Fibroblast of mammary gland (primary cell): ENCODE results near the gene FGF22.
A peak's percentile ranks its signal among the peaks of the same experiment; 100 is the strongest.

Experiments
- DNase-seq: peaks from one replicate; pipeline ENCODE4 v3.0.0-alpha.2; 2010; ENCODE audit warnings: low read depth
- H3K4me3 ChIP-seq: 2 replicates; pipeline ENCODE4 v1.5.1; 2011; ENCODE audit warnings: low read depth, mild to moderate bottlenecking, low read length, moderate library complexity; ENCODE audit not compliant: control insufficient read depth
- TF ChIP-seq, protein P1 (sequence below): conservative IDR thresholded peaks from 2 replicates; pipeline ENCODE4 v1.5.1; 2011; ENCODE audit warnings: low read depth, low read length, inconsistent platforms; ENCODE audit not compliant: control insufficient read depth, insufficient read depth

Gene FGF22

DNA sequence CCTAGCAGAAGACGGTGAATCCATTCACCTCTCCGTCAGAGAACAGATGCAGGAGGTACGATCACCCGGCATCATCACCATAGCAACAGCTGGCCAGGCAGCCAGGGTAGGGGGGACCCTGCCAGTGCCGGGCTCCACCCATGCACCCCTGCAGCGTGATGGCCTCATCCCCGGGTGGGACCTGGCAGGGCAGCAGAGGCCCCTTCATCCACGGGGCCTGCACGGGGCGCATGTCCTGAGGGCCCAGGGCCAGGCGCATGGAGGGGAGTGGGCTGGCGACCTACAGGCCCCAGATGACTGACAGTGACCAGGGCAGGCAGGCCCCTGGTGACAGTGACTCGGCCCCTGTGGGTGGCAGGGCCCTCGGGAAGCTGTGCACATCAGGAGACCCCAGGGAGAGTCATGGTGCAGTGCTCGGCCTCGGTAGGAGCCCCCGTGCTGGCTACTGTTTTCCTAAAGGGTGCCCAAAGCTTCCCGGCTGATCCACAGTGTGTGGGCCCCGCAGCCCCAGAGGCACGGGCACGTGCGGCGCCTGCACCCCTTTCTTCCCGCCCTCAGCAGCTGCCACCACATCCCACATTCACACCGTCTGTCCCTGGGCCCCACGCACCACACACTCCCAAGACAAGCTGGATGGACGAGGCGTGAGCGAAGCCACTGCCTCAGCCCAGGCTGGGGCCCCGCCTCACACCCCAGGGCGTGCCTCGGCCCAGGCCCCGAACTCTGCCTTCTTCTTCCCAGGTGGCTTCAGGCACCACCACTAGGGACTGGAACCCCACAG, 18.6 kb downstream of the FGF22 start:
- H3K4me3 ChIP-seq = no peak overlapping the region
- no peak for DNase-seq

DNA sequence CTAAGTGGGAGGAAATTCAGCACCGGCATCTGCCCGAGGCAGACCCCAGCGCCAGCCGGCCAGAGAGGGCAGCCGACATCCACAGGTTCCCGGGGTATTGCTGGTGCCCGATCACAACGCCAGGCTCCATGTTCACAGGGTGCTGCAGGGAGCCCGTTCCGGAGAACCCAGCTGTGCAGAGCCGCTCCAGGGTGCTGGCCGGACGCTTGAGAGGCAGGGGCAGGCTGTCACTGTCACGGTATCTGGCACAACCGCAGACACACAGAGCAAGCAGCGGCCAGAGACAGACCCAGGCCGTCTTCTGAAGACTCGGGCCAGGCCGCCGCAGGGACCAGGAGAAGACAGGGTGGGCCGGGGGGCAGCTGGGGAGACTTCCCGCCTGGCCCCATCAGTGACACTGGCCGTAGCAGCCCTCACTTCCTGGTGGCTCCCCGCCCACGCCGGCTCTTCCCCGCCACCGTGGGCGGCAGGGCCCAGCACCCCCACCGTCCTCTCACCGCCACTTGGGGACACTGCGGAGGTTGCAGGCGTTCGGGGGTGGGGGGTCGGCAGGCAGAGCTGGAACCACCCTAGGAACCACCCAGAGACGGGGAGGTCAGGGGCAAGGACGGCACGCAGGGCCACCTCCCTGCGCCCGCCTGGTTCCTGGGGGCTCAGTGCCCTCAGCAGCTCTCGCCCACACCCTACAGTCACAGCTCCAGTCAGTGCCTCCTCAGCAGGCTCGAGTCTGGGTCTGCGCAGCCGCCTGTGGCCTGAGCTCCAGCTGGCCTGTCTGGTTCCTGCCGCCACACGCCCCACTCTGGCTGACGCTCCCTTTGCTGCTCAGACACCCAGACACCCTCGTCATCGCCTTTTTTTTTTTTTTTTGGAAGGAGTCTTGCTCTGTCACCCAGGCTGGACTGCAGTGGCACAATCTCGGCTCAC, 19.5 kb downstream of the FGF22 start:
- TF ChIP-seq, protein P1, sequence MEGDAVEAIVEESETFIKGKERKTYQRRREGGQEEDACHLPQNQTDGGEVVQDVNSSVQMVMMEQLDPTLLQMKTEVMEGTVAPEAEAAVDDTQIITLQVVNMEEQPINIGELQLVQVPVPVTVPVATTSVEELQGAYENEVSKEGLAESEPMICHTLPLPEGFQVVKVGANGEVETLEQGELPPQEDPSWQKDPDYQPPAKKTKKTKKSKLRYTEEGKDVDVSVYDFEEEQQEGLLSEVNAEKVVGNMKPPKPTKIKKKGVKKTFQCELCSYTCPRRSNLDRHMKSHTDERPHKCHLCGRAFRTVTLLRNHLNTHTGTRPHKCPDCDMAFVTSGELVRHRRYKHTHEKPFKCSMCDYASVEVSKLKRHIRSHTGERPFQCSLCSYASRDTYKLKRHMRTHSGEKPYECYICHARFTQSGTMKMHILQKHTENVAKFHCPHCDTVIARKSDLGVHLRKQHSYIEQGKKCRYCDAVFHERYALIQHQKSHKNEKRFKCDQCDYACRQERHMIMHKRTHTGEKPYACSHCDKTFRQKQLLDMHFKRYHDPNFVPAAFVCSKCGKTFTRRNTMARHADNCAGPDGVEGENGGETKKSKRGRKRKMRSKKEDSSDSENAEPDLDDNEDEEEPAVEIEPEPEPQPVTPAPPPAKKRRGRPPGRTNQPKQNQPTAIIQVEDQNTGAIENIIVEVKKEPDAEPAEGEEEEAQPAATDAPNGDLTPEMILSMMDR = no peak
- H3K4me3 ChIP-seq = no peak overlapping the region
- DNase-seq = peak; percentile 74

More for the DNA sequence above, 18.6 kb downstream of the FGF22 start:
- TF ChIP-seq, protein P1 = no peak

DNA sequence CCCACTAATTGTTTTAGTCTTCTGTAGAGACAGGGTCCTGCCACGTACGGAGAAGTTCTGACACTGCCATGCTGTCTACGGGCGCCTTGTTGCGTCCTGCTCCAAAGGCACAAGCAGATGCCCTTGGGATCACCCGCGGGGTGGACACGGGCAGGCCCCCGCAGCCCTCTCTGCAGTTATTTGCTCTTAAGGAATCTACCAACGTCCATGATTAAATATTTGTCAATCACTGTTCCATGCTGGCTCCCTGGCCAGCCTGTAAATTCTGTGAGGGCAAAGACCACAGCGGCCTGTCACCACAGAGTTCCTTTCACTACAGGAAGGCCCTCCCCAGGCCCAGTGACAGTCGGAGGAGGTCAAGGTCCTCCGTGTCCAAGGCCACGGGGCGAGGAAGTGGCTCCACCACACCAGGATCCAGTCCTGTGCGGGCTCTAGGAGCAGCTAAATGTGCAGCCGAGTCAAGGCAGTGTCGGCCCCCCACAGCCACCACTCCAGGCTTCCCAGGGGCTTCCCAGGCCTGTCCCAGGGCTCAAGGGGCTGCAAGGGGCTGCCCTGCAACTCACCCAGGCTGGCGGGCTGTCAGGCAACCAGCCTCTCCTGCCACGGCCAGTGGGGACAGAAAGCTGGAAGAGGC, 21.2 kb downstream of the FGF22 start:
- no peak for DNase-seq
- TF ChIP-seq, protein P1 = no peak
- peak overlapping the region; percentile 75 for H3K4me3 ChIP-seq

DNA sequence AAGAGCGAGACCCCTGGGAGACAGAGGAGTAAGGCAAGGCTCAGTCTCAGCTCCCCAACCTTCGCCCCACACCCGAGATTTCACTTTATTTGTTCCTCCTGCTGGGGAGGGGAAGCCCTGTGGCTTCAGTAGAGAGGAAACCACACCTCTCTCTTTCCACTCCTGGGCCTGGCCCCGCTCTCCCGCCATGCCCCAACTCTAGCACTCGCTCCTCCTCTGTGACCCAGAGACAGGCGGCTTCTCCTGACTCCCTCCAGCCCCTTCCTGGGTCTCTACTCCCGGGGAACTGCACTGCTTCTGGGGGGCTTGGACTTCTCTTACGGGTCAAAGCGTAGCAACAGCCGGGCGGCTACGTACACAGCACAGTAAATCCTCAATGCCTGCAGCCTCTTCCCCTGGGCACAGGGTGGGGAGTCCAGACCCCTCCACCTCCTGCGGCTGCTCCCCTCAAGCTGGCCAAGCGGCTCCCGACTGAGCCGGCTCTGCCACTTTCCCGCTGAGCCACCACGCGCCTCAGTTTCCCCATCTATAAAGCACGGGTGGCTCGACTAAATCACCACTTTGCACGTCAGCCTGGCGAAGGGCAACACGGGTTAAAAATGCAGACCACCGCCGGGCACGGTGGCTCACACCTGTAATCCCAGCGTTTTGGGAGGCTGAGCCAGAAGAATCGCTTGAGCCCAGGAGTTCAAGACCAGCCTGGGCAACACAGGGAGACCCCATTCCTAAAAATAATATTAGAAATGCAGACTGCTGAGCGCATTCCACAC, 21.9 kb downstream of the FGF22 start:
- DNase-seq = no peak
- TF ChIP-seq, protein P1 = no peak
- peak overlapping the region; percentile 75 for H3K4me3 ChIP-seq

DNA sequence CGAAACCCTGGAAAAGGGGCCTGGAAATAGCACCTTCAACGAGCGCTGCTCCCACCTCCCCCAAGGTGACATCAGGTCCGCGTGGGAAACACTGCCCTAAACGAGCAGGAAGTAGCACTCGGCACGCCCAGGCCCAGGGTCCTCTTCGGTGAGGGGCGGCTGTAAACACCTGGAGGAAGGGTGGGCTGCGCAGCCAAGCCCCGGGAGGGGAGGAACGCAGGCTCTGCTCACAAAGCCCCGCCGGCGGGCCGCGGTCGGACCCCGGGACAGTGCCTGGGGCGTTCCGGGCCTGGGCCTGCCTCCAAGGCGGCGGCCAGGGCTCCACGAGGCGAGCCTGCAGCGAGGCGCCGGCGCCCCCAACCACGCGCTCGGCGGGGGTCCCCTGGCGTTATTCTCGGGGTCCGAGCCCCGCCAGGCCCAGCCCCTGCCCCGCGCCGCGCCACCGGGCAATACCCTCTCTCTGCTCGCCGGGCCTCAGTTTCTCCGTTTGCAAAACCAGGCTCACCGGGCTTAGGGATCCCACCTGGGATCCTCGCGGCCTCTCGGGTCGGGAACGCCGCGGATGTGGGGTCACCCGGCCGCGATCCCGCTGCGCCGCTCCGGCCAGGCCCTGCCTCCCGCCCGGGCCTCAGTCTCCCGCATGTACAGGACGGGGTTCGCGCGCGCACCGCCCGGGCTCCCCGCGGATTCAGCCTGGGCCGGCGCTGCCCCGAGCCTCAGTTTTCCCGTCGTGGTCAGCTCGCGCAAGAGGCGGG, 22.7 kb downstream of the FGF22 start:
- H3K4me3 ChIP-seq = peak overlapping the region; percentile 75
- peak; percentile 37 for DNase-seq
- TF ChIP-seq, protein P1 = no peak
